Measurements from ENCODE around the gene S100A5.
A peak's percentile ranks its signal among the peaks of the same experiment; 100 is the strongest.
"Not testable (repeated sequence)": the region's sequence is repeated elsewhere in the genome, so short reads cannot be mapped to it uniquely, and the experiment has no call there.

Gene S100A5

GRCh38 chr1:153540394-153541361 lies at the start of gene S100A5:
Gene S100A5, minus strand, starts transcription at chr1:153540934. Its CDS starts 743 bp downstream, at chr1:153540191.
- ChIA-PET CTCF (interaction anchor here (0.5 to 1.0 kb wide), 2 partner anchors 14 to 26 kb away, joined by 3 read pairs; no protein-coding TSS in a partner anchor), POLR2A (interaction anchor here (0.8 to 2.2 kb wide), 3 partner anchors 26 to 94 kb away, joined by 3 to 11 read pairs (median 4); partner anchors contain the start of genes CHTOP and S100A13)
- no peak for DNase-seq (ENCODE audit: extremely low spot score)
- no peak for TF ChIP-seq HDGF (IDR thresholded peaks at IDR 0.05; ENCODE audit: borderline replicate concordance)

- CTCF ChIA-PET, result interaction anchor here (0.7 kb wide), 1 partner anchor 28 kb away, joined by 3 read pairs; the partner anchor contains the start of gene S100A14
These were observed 47.7 kb upstream of the S100A5 start for GRCh38 chr1:153588482-153588881.

GRCh38 chr1:153588033-153588432 lies 47.3 kb upstream of the S100A5 start:
- CTCF ChIA-PET, result interaction anchor here (0.7 kb wide), 1 partner anchor 28 kb away, joined by 3 read pairs; the partner anchor contains the start of gene S100A14
- POLR2A ChIA-PET; DNase-seq (ENCODE audit: extremely low spot score): not testable (repeated sequence)

More at GRCh38 chr1:153588482-153588881, 47.7 kb upstream of the S100A5 start:
- no peak for TF ChIP-seq FOXK2 (IDR thresholded peaks at IDR 0.05)
- no peak for TF ChIP-seq ARNT (IDR thresholded peaks at IDR 0.05)
- no peak for TF ChIP-seq TARDBP (IDR thresholded peaks at IDR 0.05)
- TF ChIP-seq PKNOX1 (IDR thresholded peaks at IDR 0.05), result no peak
- no peak for TF ChIP-seq NFRKB (IDR thresholded peaks at IDR 0.05)
- no peak for TF ChIP-seq FOXM1 (IDR thresholded peaks at IDR 0.05; ENCODE audit: borderline replicate concordance)
- no peak for TF ChIP-seq SUZ12 (IDR thresholded peaks at IDR 0.05)
- no peak for TF ChIP-seq CTBP1 (IDR thresholded peaks at IDR 0.05; ENCODE audit: borderline replicate concordance)
- TF ChIP-seq HDGF (IDR thresholded peaks at IDR 0.05; ENCODE audit: borderline replicate concordance), result no peak
- DNase-seq (ENCODE audit: extremely low spot score), result peak; percentile 3
- POLR2A ChIA-PET, result interaction anchor here (0.7 kb wide), 1 partner anchor 46 kb away, joined by 3 read pairs; the partner anchor contains the start of gene CHTOP

GRCh38 chr1:153587314-153587713 lies 46.6 kb upstream of the S100A5 start:
- peak; percentile 5 for DNase-seq (ENCODE audit: extremely low spot score)
- TF ChIP-seq ELF4 (IDR thresholded peaks at IDR 0.05), result no peak
- no peak for TF ChIP-seq SUZ12 (IDR thresholded peaks at IDR 0.05)
- no peak for TF ChIP-seq FOXA1 (IDR thresholded peaks at IDR 0.05)
- no peak for TF ChIP-seq FOXK2 (IDR thresholded peaks at IDR 0.05)
- no peak for TF ChIP-seq BHLHE40 (IDR thresholded peaks at IDR 0.05; ENCODE audit: borderline replicate concordance)
- no peak for TF ChIP-seq TARDBP (IDR thresholded peaks at IDR 0.05)
- TF ChIP-seq LEF1 (IDR thresholded peaks at IDR 0.05; ENCODE audit: borderline replicate concordance), result no peak
- TF ChIP-seq CTBP1 (IDR thresholded peaks at IDR 0.05; ENCODE audit: borderline replicate concordance), result no peak
- TF ChIP-seq PKNOX1 (IDR thresholded peaks at IDR 0.05), result no peak
- no peak for TF ChIP-seq ARNT (IDR thresholded peaks at IDR 0.05)
- TF ChIP-seq SP1 (IDR thresholded peaks at IDR 0.05), result no peak
- TF ChIP-seq ZNF384 (IDR thresholded peaks at IDR 0.05), result no peak
- no peak for TF ChIP-seq NFRKB (IDR thresholded peaks at IDR 0.05)
- no peak for TF ChIP-seq L3MBTL2 (conservative IDR thresholded peaks at IDR 0.05)
- no peak for TF ChIP-seq FOXM1 (IDR thresholded peaks at IDR 0.05; ENCODE audit: borderline replicate concordance)
- TF ChIP-seq HDGF (IDR thresholded peaks at IDR 0.05; ENCODE audit: borderline replicate concordance), result no peak
- CTCF ChIA-PET, result no interaction called here
- POLR2A ChIA-PET, result interaction anchor here (4.1 kb wide), 1 partner anchor 40 kb away, joined by 17 read pairs; the partner anchor contains the start of genes S100A1 and S100A13

GRCh38 chr1:153586347-153586746 lies 45.6 kb upstream of the S100A5 start:
- DNase-seq (ENCODE audit: extremely low spot score), result no peak
- TF ChIP-seq LEF1 (IDR thresholded peaks at IDR 0.05; ENCODE audit: borderline replicate concordance) (no peak), TARDBP (IDR thresholded peaks at IDR 0.05) (no peak), HDGF (IDR thresholded peaks at IDR 0.05; ENCODE audit: borderline replicate concordance) (no peak), ARNT (IDR thresholded peaks at IDR 0.05) (no peak), NFRKB (IDR thresholded peaks at IDR 0.05) (no peak), FOXA1 (IDR thresholded peaks at IDR 0.05) (no peak), CTBP1 (IDR thresholded peaks at IDR 0.05; ENCODE audit: borderline replicate concordance) (no peak), FOXK2 (IDR thresholded peaks at IDR 0.05) (no peak)
- ChIA-PET POLR2A (interaction anchor here (1.2 to 4.1 kb wide), 3 partner anchors 41 to 48 kb away, joined by 4 to 17 read pairs (median 5); partner anchors contain the start of genes CHTOP, S100A1 and S100A13), CTCF (interaction anchor here (0.5 to 2.2 kb wide), 2 partner anchors 42 to 68 kb away, joined by 4 to 9 read pairs; partner anchors contain the start of genes S100A1 and S100A13)

- no peak for TF ChIP-seq ZNF384 (IDR thresholded peaks at IDR 0.05)
- TF ChIP-seq LEF1 (IDR thresholded peaks at IDR 0.05; ENCODE audit: borderline replicate concordance), result no peak
- TF ChIP-seq PKNOX1 (IDR thresholded peaks at IDR 0.05), result no peak
- no peak for TF ChIP-seq ELF4 (IDR thresholded peaks at IDR 0.05)
- TF ChIP-seq BHLHE40 (IDR thresholded peaks at IDR 0.05; ENCODE audit: borderline replicate concordance), result no peak
- TF ChIP-seq FOXK2 (IDR thresholded peaks at IDR 0.05), result no peak
- ChIA-PET POLR2A (interaction anchor here (1.0 to 4.1 kb wide), 3 partner anchors 42 to 50 kb away, joined by 4 to 17 read pairs (median 5); partner anchors contain the start of genes CHTOP, S100A1 and S100A13), CTCF (interaction anchor here (0.7 to 2.2 kb wide), 5 partner anchors 15 to 52 kb away, joined by 4 to 9 read pairs (median 6); partner anchors contain the start of genes CHTOP, S100A1 and S100A13)
- no peak for DNase-seq (ENCODE audit: extremely low spot score)
These were observed 44.3 kb upstream of the S100A5 start for GRCh38 chr1:153585006-153585405.

Data from HEK293T (cell line).